GM23248 (cell line): ENCODE data around the gene KCNMA1. TPM values are rescaled to one million over a fixed set of nuclear protein-coding genes. Genes with fewer than 3 reads are reported as not detected.
A peak's percentile ranks its signal among the peaks of the same experiment; 100 is the strongest.

ENCODE experiments used
- DNase-seq: peaks from one replicate; pipeline ENCODE4 v3.0.0-alpha.2; 2015
- H2AFZ ChIP-seq: fragments of 200-600 bp; sonication (generic); 2 replicates; pipeline ENCODE4 v1.6.1; 2016; ENCODE audit warnings: antibody characterized with exemption
- H3F3A ChIP-seq: fragments of 200-600 bp; sonication (generic); 2 replicates; pipeline ENCODE4 v1.6.1; 2016; ENCODE audit warnings: mild to moderate bottlenecking, antibody characterized with exemption, mixed run types; ENCODE audit not compliant: insufficient read depth
- H3K27ac ChIP-seq: fragments of 200-600 bp; sonication (generic); 2 replicates; pipeline ENCODE4 v1.5.1; 2016; ENCODE audit warnings: mild to moderate bottlenecking
- H3K27me3 ChIP-seq: fragments of 200-600 bp; sonication (generic); replicated peaks from 2 replicates; pipeline ENCODE4 v1.6.1; 2016; ENCODE audit warnings: mild to moderate bottlenecking; ENCODE audit not compliant: insufficient read depth
- H3K36me3 ChIP-seq: fragments of 200-600 bp; sonication (generic); 2 replicates; pipeline ENCODE4 v1.6.1; 2016; ENCODE audit warnings: low read depth, mild to moderate bottlenecking
- H3K4me1 ChIP-seq: fragments of 200-600 bp; sonication (generic); 2 replicates; pipeline ENCODE4 v1.6.1; 2016; ENCODE audit warnings: mild to moderate bottlenecking; ENCODE audit not compliant: insufficient read depth
- H3K4me2 ChIP-seq: fragments of 200-600 bp; sonication (generic); one replicate; pipeline ENCODE4 v1.6.1; 2016; ENCODE audit warnings: mild to moderate bottlenecking; ENCODE audit not compliant: unreplicated experiment
- H3K4me3 ChIP-seq: fragments of 200-600 bp; sonication (generic); 2 replicates; pipeline ENCODE4 v1.5.1; 2016; ENCODE audit warnings: mild to moderate bottlenecking
- H3K79me2 ChIP-seq: fragments of 200-600 bp; sonication (generic); 2 replicates; pipeline ENCODE4 v1.6.1; 2016; ENCODE audit warnings: mild to moderate bottlenecking; ENCODE audit not compliant: insufficient read depth
- H3K9ac ChIP-seq: fragments of 200-600 bp; sonication (generic); 2 replicates; pipeline ENCODE4 v1.6.1; 2016; ENCODE audit warnings: mild to moderate bottlenecking
- H3K9me2 ChIP-seq: fragments of 200-600 bp; sonication (generic); 2 replicates; pipeline ENCODE4 v1.6.1; 2016; ENCODE audit warnings: mixed run types, mild to moderate bottlenecking, moderate library complexity; ENCODE audit not compliant: insufficient read depth
- H3K9me3 ChIP-seq: fragments of 200-600 bp; sonication (generic); one replicate; pipeline ENCODE4 v1.6.1; 2017; ENCODE audit warnings: low read depth
- H4K20me1 ChIP-seq: fragments of 200-600 bp; sonication (generic); 2 replicates; pipeline ENCODE4 v1.6.0; 2016; ENCODE audit not compliant: insufficient read depth
- EZH2 ChIP-seq: fragments of 200-600 bp; sonication (generic); IDR thresholded peaks from 2 replicates; pipeline ENCODE4 v1.6.1; 2018; ENCODE audit warnings: antibody characterized with exemption, mild to moderate bottlenecking; ENCODE audit not compliant: insufficient read depth, poor library complexity, severe bottlenecking
- EZH2phosphoT487 ChIP-seq: fragments of 200-600 bp; sonication (generic); IDR thresholded peaks from 2 replicates; pipeline ENCODE4 v1.6.1; 2018; ENCODE audit warnings: antibody characterized with exemption, moderate library complexity, mild to moderate bottlenecking, low read depth; ENCODE audit not compliant: insufficient read depth
- WGBS, 2 experiments: methylation state at CpG; one replicate each; pipeline ENCODE4 v1.1.6; 2015 to 2017; ENCODE audit warnings: low lambda C conversion rate in 2 of 2, low coverage in 1 of 2; ENCODE audit errors: missing lambda C conversion rate in 2 of 2; 5-methylcytosine and 5-hydroxymethylcytosine counted together
- in situ Hi-C: fragments of 300-500 bp; cut with MboI; formaldehyde crosslinking; loops from 2 replicates; pipeline ENCODE4 v1.15.0; 2020
- polyA plus RNA-seq: library from polyadenylated mRNA; unstranded; fragments of >200 nt; fragmentation: Nextera tagmentation; extraction: Ambion mirVana; gene quantifications from 2 replicates; pipeline ENCODE4 v1.2.1, GENCODE V29; 2016
- total RNA-seq: library from RNA; depleted of rRNA; stranded (reverse); fragments of >200 nt; shearing (Covaris generic); gene quantifications from 2 replicates; pipeline ENCODE4 v1.2.3, GENCODE V29; 2014

The KCNMA1 gene
- total and polyA plus RNA-seq, 2 experiments from 2014 or later: 14.2 to 25.1 TPM

- H3K27ac ChIP-seq: peak overlapping the region; percentile 67
- no peaks in the 10 kb centered on the region for H4K20me1 ChIP-seq
- no peaks in the 10 kb centered on the region for H3K9me2 ChIP-seq
- H3K27me3 ChIP-seq: no peaks in the 10 kb centered on the region
- TF ChIP-seq EZH2: no peak
- no peak for TF ChIP-seq EZH2phosphoT487
- no peak overlapping the region for H2AFZ ChIP-seq
- in situ Hi-C loops: no loop called here
- H3K4me2 ChIP-seq: peak overlapping the region; percentile 37
- peaks cover 24% of the 10 kb centered on the region for H3K4me1 ChIP-seq
- H3K36me3 ChIP-seq: no peaks in the 10 kb centered on the region
- DNase-seq: peak; percentile 17
- no peaks in the 10 kb centered on the region for H3K79me2 ChIP-seq
- H3F3A ChIP-seq: peaks cover 18% of the 10 kb centered on the region
- WGBS, 2 experiments: 81 to 87% methylated on average over 3 of the region's 3 CpGs
- peak overlapping the region; percentile 22; the same call in 1 of the 2 replicates for H3K9ac ChIP-seq
- H3K4me3 ChIP-seq: no peak overlapping the region
- H3K9me3 ChIP-seq: no peaks in the 10 kb centered on the region
These were observed 407.9 kb downstream of the KCNMA1 start for GRCh38 chr10:77229704-77230103.

- in situ Hi-C loops: no loop called here
- H3K4me3 ChIP-seq: no peak overlapping the region
- TF ChIP-seq EZH2 (no peak), EZH2phosphoT487 (no peak)
- no peaks in the 10 kb centered on the region for H3K27me3 ChIP-seq
- H3K27ac ChIP-seq: no peak overlapping the region
- no peak for DNase-seq
- peaks cover 18% of the 10 kb centered on the region for H3F3A ChIP-seq
- no peak overlapping the region for H3K4me2 ChIP-seq
- H2AFZ ChIP-seq: no peak overlapping the region
- peaks cover 24% of the 10 kb centered on the region for H3K4me1 ChIP-seq
- no peaks in the 10 kb centered on the region for H3K36me3 ChIP-seq
- H3K9me3 ChIP-seq: no peaks in the 10 kb centered on the region
- WGBS, 2 experiments: 93% methylated on average over 5 of the region's 5 CpGs
- no peaks in the 10 kb centered on the region for H3K79me2 ChIP-seq
- H3K9me2 ChIP-seq: no peaks in the 10 kb centered on the region
- H4K20me1 ChIP-seq: no peaks in the 10 kb centered on the region
- no peak overlapping the region for H3K9ac ChIP-seq
These were observed 409.0 kb downstream of the KCNMA1 start for GRCh38 chr10:77228559-77228958.

DNA sequence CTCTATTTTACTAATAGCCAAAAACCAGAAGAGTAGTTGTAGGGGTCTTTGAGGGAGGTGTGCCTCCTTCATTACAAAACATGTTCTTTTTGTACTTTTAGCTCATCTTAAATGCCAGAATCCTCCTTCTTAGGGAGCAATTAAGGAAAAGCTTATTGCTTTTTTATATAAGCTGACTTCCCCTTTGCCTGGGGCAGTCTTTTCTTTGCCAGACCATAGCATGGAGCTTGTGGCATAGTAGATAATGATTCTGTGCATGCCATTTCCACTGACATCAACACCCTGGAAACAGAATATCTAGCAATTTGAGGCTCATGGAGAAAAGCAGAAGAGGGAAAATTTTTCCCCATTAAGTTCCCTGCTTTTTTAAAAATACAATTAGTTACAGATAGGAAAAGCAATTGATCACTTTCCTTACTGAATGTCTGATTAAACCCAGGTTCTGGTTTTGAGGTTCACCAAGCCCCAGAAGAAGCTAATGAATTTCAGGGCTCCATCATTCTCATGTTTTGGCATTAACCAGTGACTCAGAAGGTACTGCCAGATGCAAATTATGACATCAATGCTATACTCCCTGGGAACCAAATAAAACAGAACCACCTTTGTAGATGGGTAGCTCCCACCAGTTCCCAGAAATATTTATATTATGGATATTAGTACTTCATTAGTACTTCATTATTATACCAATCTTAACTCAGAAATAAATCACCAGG, 410.6 kb downstream of the KCNMA1 start:
- H3K9me3 ChIP-seq: no peaks in the 10 kb centered on the region
- H3K36me3 ChIP-seq: no peaks in the 10 kb centered on the region
- in situ Hi-C loops: no loop called here
- H3K4me2 ChIP-seq: no peak overlapping the region
- no peaks in the 10 kb centered on the region for H4K20me1 ChIP-seq
- DNase-seq: peak; percentile 64
- no peak overlapping the region for H3K27ac ChIP-seq
- H3K9me2 ChIP-seq: no peaks in the 10 kb centered on the region
- H3K4me3 ChIP-seq: no peak overlapping the region
- H3F3A ChIP-seq: peaks cover 18% of the 10 kb centered on the region
- TF ChIP-seq EZH2 (no peak), EZH2phosphoT487 (no peak)
- H2AFZ ChIP-seq: no peak overlapping the region
- H3K79me2 ChIP-seq: no peaks in the 10 kb centered on the region
- H3K27me3 ChIP-seq: no peaks in the 10 kb centered on the region
- peaks cover 24% of the 10 kb centered on the region for H3K4me1 ChIP-seq
- H3K9ac ChIP-seq: no peak overlapping the region

- Histone ChIP-seq H4K20me1 (no peaks in the 10 kb centered on the region), H3K27ac (no peak overlapping the region), H3K27me3 (no peaks in the 10 kb centered on the region), H3K79me2 (no peaks in the 10 kb centered on the region), H3K9me3 (no peaks in the 10 kb centered on the region), H3K4me3 (no peak overlapping the region), H3K9ac (no peak overlapping the region), H3K36me3 (no peaks in the 10 kb centered on the region), H2AFZ (no peak overlapping the region), H3K4me1 (peaks cover 24% of the 10 kb centered on the region), H3K4me2 (no peak overlapping the region), H3K9me2 (no peaks in the 10 kb centered on the region), H3F3A (peaks cover 18% of the 10 kb centered on the region)
- TF ChIP-seq EZH2phosphoT487: no peak
- no peak for TF ChIP-seq EZH2
- WGBS, 2 experiments: 40 to 49% methylated on average over 4 of the region's 4 CpGs
- in situ Hi-C loops: no loop called here
- DNase-seq: no peak
These were observed 411.2 kb downstream of the KCNMA1 start for GRCh38 chr10:77226452-77226851.

DNA sequence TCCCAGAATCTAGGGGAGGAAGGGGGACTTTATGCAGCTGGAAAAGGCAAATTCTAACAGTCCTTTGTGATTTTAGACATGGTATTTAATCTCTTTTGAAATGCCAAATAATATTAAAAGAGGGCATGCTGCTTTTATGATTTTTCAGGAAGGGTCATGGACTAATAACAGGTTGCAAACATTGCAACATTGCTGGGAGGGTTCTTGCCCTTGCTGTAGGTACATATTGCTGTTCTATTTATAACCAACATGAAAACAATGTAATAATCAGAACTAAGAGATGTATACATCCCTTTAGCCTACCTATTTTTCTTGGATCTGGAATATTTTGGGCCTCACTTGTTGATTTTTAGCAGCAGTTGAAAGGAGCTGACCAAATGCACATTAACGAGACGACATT, 411.6 kb downstream of the KCNMA1 start:
- in situ Hi-C loops: no loop called here
- no peak for DNase-seq
- 69 to 76% methylated on average over 2 of the region's 2 CpGs for WGBS, 2 experiments
- H3K27me3 ChIP-seq: no peaks in the 10 kb centered on the region
- H3K9me3 ChIP-seq: no peaks in the 10 kb centered on the region
- TF ChIP-seq EZH2 (no peak), EZH2phosphoT487 (no peak)
- peaks cover 24% of the 10 kb centered on the region for H3K4me1 ChIP-seq
- H2AFZ ChIP-seq: no peak overlapping the region
- no peaks in the 10 kb centered on the region for H3K79me2 ChIP-seq
- no peaks in the 10 kb centered on the region for H3K9me2 ChIP-seq
- no peaks in the 10 kb centered on the region for H4K20me1 ChIP-seq
- no peak overlapping the region for H3K4me3 ChIP-seq
- no peak overlapping the region for H3K27ac ChIP-seq
- H3F3A ChIP-seq: peaks cover 17% of the 10 kb centered on the region
- H3K36me3 ChIP-seq: no peaks in the 10 kb centered on the region
- H3K4me2 ChIP-seq: no peak overlapping the region
- H3K9ac ChIP-seq: no peak overlapping the region
